Esophagus squamous epithelium (tissue), 5 donors: Measurements from ENCODE around the gene PPIA. TPM values are rescaled to one million over a fixed set of nuclear protein-coding genes. Genes with fewer than 3 reads are reported as not detected.
A peak's percentile ranks its signal among the peaks of the same experiment; 100 is the strongest.
"Not testable (repeated sequence)": the region's sequence is repeated elsewhere in the genome, so short reads cannot be mapped to it uniquely, and the experiment has no call there.

Source experiments
- DNase-seq: peaks from one replicate; lab custom pipeline; 2025; lab: John Stamatoyannopoulos, UW
- H3K27ac ChIP-seq, 4 donors: fragments of 200-600 bp; sonication (generic); one replicate each; pipeline ENCODE4 v1.5.1; 2016 to 2019; ENCODE audit warnings: mild to moderate bottlenecking in 1 of 4
- H3K27me3 ChIP-seq, 4 donors: fragments of 200-600 bp; sonication (generic); 1 replicate in 3 of 4; 2 replicates in 1 of 4; pipeline versions ENCODE4 v1.5.1 to v1.6.0; 2017 to 2021; ENCODE audit warnings: antibody characterized with exemption in 1 of 4
- H3K36me3 ChIP-seq, 3 donors: fragments of 200-600 bp; sonication (generic); one replicate each; pipeline ENCODE4 v1.5.1; 2016 to 2019
- H3K4me1 ChIP-seq, 3 donors: fragments of 200-600 bp; sonication (generic); one replicate each; pipeline ENCODE4 v1.5.1; 2017 to 2019
- H3K4me3 ChIP-seq, 4 donors: fragments of 200-600 bp; sonication (generic); 1 replicate in 3 of 4; 2 replicates in 1 of 4; pipeline ENCODE4 v1.5.1; 2016 to 2019; ENCODE audit warnings: mild to moderate bottlenecking in 2 of 4, moderate library complexity in 1 of 4
- H3K9me3 ChIP-seq, 3 donors: fragments of 200-600 bp; sonication (generic); one replicate each; pipeline ENCODE4 v1.5.1; 2016 to 2019
- CTCF ChIP-seq, 6 experiments: fragments of 450-650 bp in 4 of 6; fragments of 200-600 bp in 2 of 6; sonication (generic) in 2 of 6; IDR thresholded peaks; one replicate each; pipeline ENCODE4 v1.5.1; 2016 to 2019; ENCODE audit warnings: antibody characterized with exemption in 6 of 6, mild to moderate bottlenecking in 4 of 6, moderate library complexity in 4 of 6
- POLR2A ChIP-seq, 4 donors: fragments of 450-650 bp; IDR thresholded peaks; one replicate each; pipeline ENCODE4 v1.6.1; 2017; ENCODE audit warnings: antibody characterized with exemption in 4 of 4, mild to moderate bottlenecking in 4 of 4, moderate library complexity in 3 of 4
- WGBS, 2 donors: methylation state at CpG; one replicate each; pipeline ENCODE4 v1.1.5; 2018; 5-methylcytosine and 5-hydroxymethylcytosine counted together
- intact Hi-C: fragments of 100-400 bp; cut with DNase I; formaldehyde crosslinking; loops from one replicate; pipeline ENCODE4 v1.15.0; 2022
- total RNA-seq, 4 donors: library from RNA; depleted of rRNA; stranded (reverse); fragments of >200 nt; gene quantifications; one replicate each; pipeline ENCODE4 v1.1.0, GENCODE V29; 2016
- donor health status: DM: yes; HTN: yes; CAD: no.

Gene PPIA
- total RNA-seq, 4 donors from 2014 or later: 1,726 to 3,682 (median 2,875) TPM

- Histone ChIP-seq H3K36me3 (peaks cover 20 to 32% (median 23%) of the 10 kb centered on the region in 3 donors), H3K9me3 (no peaks in the 10 kb centered on the region), H3K27ac (peak overlapping the region in 3 of 4 donors; percentile 77 to 82 (median 78)), H3K4me1 (peaks cover 31 to 46% (median 36%) of the 10 kb centered on the region in 3 donors), H3K27me3 (no peaks in the 10 kb centered on the region), H3K4me3 (peak overlapping the region in 2 of 4 donors; percentile 28 to 35)
- 16 to 18% methylated on average over 10 of the region's 10 CpGs for WGBS, 2 donors
- no peak for DNase-seq
- TF ChIP-seq POLR2A (IDR thresholded peaks at IDR 0.05): no peak
- TF ChIP-seq CTCF (IDR thresholded peaks at IDR 0.05): no peak
- intact Hi-C loops: no loop called here
These were observed 26.6 kb upstream of the PPIA start for GRCh38 chr7:44769776-44770294.

GRCh38 chr7:44771358-44771757, 25.1 kb upstream of the PPIA start:
- 43 to 64% methylated on average over 3 of the region's 3 CpGs for WGBS, 2 donors
- no peak overlapping the region for H3K4me3 ChIP-seq
- H3K9me3 ChIP-seq: no peaks in the 10 kb centered on the region
- TF ChIP-seq POLR2A (IDR thresholded peaks at IDR 0.05): no peak
- no peak for TF ChIP-seq CTCF (IDR thresholded peaks at IDR 0.05)
- H3K27me3 ChIP-seq: no peaks in the 10 kb centered on the region
- no peak overlapping the region for H3K27ac ChIP-seq
- intact Hi-C loops: no loop called here
- DNase-seq: no peak
- H3K36me3 ChIP-seq: peaks cover 5 to 17% (median 8%) of the 10 kb centered on the region in 3 donors
- H3K4me1 ChIP-seq: peaks cover 31 to 47% (median 36%) of the 10 kb centered on the region in 3 donors

GRCh38 chr7:44772440-44772839, 24.0 kb upstream of the PPIA start:
- WGBS, 2 donors: 57 to 68% methylated on average over 5 of the region's 6 CpGs
- H3K9me3 ChIP-seq: no peaks in the 10 kb centered on the region
- TF ChIP-seq POLR2A (IDR thresholded peaks at IDR 0.05) (no peak), CTCF (IDR thresholded peaks at IDR 0.05) (no peak)
- DNase-seq: no peak
- H3K27me3 ChIP-seq: no peaks in the 10 kb centered on the region
- H3K27ac ChIP-seq: no peak overlapping the region
- H3K36me3 ChIP-seq: peaks cover 0 to 6% (median 0%) of the 10 kb centered on the region in 3 donors
- peaks cover 30 to 45% (median 35%) of the 10 kb centered on the region in 3 donors for H3K4me1 ChIP-seq
- intact Hi-C loops: no loop called here
- H3K4me3 ChIP-seq: no peak overlapping the region

- Histone ChIP-seq H3K4me3 (no peak overlapping the region), H3K36me3 (peaks cover 0 to 2% (median 0%) of the 10 kb centered on the region in 3 donors), H3K4me1 (peaks cover 26 to 40% (median 30%) of the 10 kb centered on the region in 3 donors), H3K27ac (no peak overlapping the region), H3K27me3 (no peaks in the 10 kb centered on the region), H3K9me3 (no peaks in the 10 kb centered on the region)
- intact Hi-C loops: no loop called here
- WGBS, 2 donors: 59 to 60% methylated on average over 6 to 9 of the region's 10 CpGs
- TF ChIP-seq CTCF (IDR thresholded peaks at IDR 0.05) (no peak), POLR2A (IDR thresholded peaks at IDR 0.05) (no peak)
- no peak for DNase-seq
These were observed 23.6 kb upstream of the PPIA start for GRCh38 chr7:44772867-44773266.

- DNase-seq, H3K4me3 ChIP-seq, H3K36me3 ChIP-seq, intact Hi-C loops, H3K27ac ChIP-seq, H3K27me3 ChIP-seq, H3K9me3 ChIP-seq: not testable (repeated sequence)
- WGBS, 2 donors: 71 to 72% methylated on average over 1 to 3 of the region's 3 CpGs
- peaks cover 9 to 24% (median 14%) of the 10 kb centered on the region in 3 donors for H3K4me1 ChIP-seq
These were observed 22.0 kb upstream of the PPIA start for GRCh38 chr7:44774486-44774885.
